CD8-positive, alpha-beta memory T cell (primary cell): ENCODE measurements around the gene ZC3H12A. TPM values are rescaled to one million over a fixed set of nuclear protein-coding genes. Genes with fewer than 3 reads are reported as not detected.

Source experiments
- CTCF ChIA-PET: fragments of 350-600 bp; sonication (Branson Sonifier 250); formaldehyde crosslinking; loops from one replicate; lab custom pipeline; 2021; ENCODE audit warnings: antibody characterized with exemption; lab: Charles Lee
- POLR2A ChIA-PET: fragments of 350-600 bp; sonication (Branson Sonifier 250); formaldehyde crosslinking; loops from one replicate; lab custom pipeline; 2021; ENCODE audit warnings: antibody characterized with exemption; lab: Charles Lee
- DNase-seq, 5 donors: peaks; one replicate each; pipeline versions ENCODE4 v3.0.0 to v3.0.0-alpha.2; 2020 to 2022; ENCODE audit warnings: mixed read lengths in 1 of 5
- H3K27ac ChIP-seq: one replicate; pipeline ENCODE4 v1.7.0; 2013; ENCODE audit warnings: low read depth, mild to moderate bottlenecking, low read length, moderate library complexity
- H3K27me3 ChIP-seq: 2 replicates; pipeline ENCODE4 v1.7.0; 2013; ENCODE audit warnings: low read length, mild to moderate bottlenecking; ENCODE audit not compliant: insufficient read depth, poor library complexity, severe bottlenecking
- H3K36me3 ChIP-seq: 2 replicates; pipeline ENCODE4 v1.7.0; 2013; ENCODE audit warnings: mild to moderate bottlenecking, low read length, moderate library complexity; ENCODE audit not compliant: insufficient read depth
- H3K4me1 ChIP-seq: 2 replicates; pipeline ENCODE4 v1.7.0; 2013; ENCODE audit warnings: mild to moderate bottlenecking, low read length, moderate library complexity; ENCODE audit not compliant: insufficient read depth
- H3K4me3 ChIP-seq: 2 replicates; pipeline ENCODE4 v1.7.0; 2013; ENCODE audit warnings: mild to moderate bottlenecking, low read length
- H3K9me3 ChIP-seq: 2 replicates; pipeline ENCODE4 v1.7.0; 2013; ENCODE audit warnings: mild to moderate bottlenecking, low read length
- H3K27ac Mint-ChIP-seq, 8 donors: one replicate each; pipeline ENCODE4 v1.8.0; 2020 to 2021; ENCODE audit warnings: mixed read lengths in 8 of 8, mild to moderate bottlenecking in 6 of 8, inconsistent platforms in 3 of 8, moderate library complexity in 3 of 8
- H3K27me3 Mint-ChIP-seq, 2 donors: one replicate each; pipeline ENCODE4 v1.8.0; 2020 to 2021; ENCODE audit warnings: mixed read lengths in 2 of 2, mild to moderate bottlenecking in 1 of 2, moderate library complexity in 1 of 2
- H3K36me3 Mint-ChIP-seq, 3 donors: one replicate each; pipeline ENCODE4 v1.8.0; 2020 to 2021; ENCODE audit warnings: mixed read lengths in 3 of 3, inconsistent platforms in 1 of 3, mild to moderate bottlenecking in 1 of 3
- H3K4me1 Mint-ChIP-seq, 3 donors: one replicate each; pipeline ENCODE4 v1.8.0; 2020 to 2021; ENCODE audit warnings: mixed read lengths in 3 of 3, inconsistent platforms in 1 of 3, mild to moderate bottlenecking in 1 of 3
- H3K4me3 Mint-ChIP-seq, 7 donors: one replicate each; pipeline ENCODE4 v1.8.0; 2020 to 2021; ENCODE audit warnings: mixed read lengths in 7 of 7, mild to moderate bottlenecking in 6 of 7, moderate library complexity in 4 of 7, inconsistent platforms in 2 of 7
- H3K9me3 Mint-ChIP-seq, 5 donors: one replicate each; pipeline ENCODE4 v1.8.0; 2020 to 2022; ENCODE audit warnings: mixed read lengths in 5 of 5, mild to moderate bottlenecking in 3 of 5, moderate library complexity in 2 of 5, inconsistent platforms in 1 of 5
- polyA plus RNA-seq: library from polyadenylated mRNA; unstranded; fragments of 300-500 nt; fragmentation: Illumina TruSeq; gene quantifications from one replicate; pipeline ENCODE4 v1.2.3, GENCODE V29; 2021
- total RNA-seq, 2 experiments: library from RNA; stranded (reverse); gene quantifications; one replicate each; pipeline ENCODE4 v1.2.3, GENCODE V29; 2021

ZC3H12A gene
- total and polyA plus RNA-seq, 3 experiments from 2014 or later = 11.6 to 33.8 (median 32.7) TPM

GRCh38 chr1:37484325-37485051, 10.1 kb downstream of the ZC3H12A start:
- no peak for DNase-seq
- Mint-ChIP-seq H3K4me1 (peaks cover 21 to 55% (median 29%) of the 10 kb centered on the region in 3 donors), H3K27me3 (no peaks in the 10 kb centered on the region), H3K4me3 (peak overlapping the region in 1 of 7 donors; percentile 45), H3K9me3 (no peaks in the 10 kb centered on the region), H3K36me3 (peaks cover 4 to 71% (median 7%) of the 10 kb centered on the region in 3 donors), H3K27ac (peak overlapping the region in 7 of 8 donors; percentile 12 to 89 (median 61))
- ChIA-PET CTCF (interaction anchor here (1.2 to 9.1 kb wide), 5 partner anchors 9 to 35 kb away, joined by 3 to 246 read pairs (median 37); partner anchors contain the start of gene ZC3H12A), POLR2A (interaction anchor here (0.7 to 4.5 kb wide), 3 partner anchors 10 to 905 kb away, joined by 5 to 45 read pairs (median 5); partner anchors contain the start of genes C1orf122, YRDC and ZC3H12A)
- Histone ChIP-seq H3K4me1 (peaks cover 29% of the 10 kb centered on the region), H3K27ac (no peak overlapping the region), H3K27me3 (no peaks in the 10 kb centered on the region), H3K4me3 (no peak overlapping the region), H3K36me3 (peaks cover 33% of the 10 kb centered on the region), H3K9me3 (no peaks in the 10 kb centered on the region)

GRCh38 chr1:37485902-37486679, 11.7 kb downstream of the ZC3H12A start:
- Histone ChIP-seq H3K9me3 (no peaks in the 10 kb centered on the region), H3K27ac (no peak overlapping the region), H3K36me3 (peaks cover 19% of the 10 kb centered on the region), H3K4me1 (peaks cover 14% of the 10 kb centered on the region), H3K27me3 (no peaks in the 10 kb centered on the region), H3K4me3 (no peak overlapping the region)
- Mint-ChIP-seq H3K4me3 (peak overlapping the region in 1 of 7 donors; percentile 42), H3K36me3 (peaks cover 5 to 66% (median 8%) of the 10 kb centered on the region in 3 donors), H3K4me1 (peaks cover 12 to 39% (median 19%) of the 10 kb centered on the region in 3 donors), H3K9me3 (no peaks in the 10 kb centered on the region), H3K27me3 (no peaks in the 10 kb centered on the region), H3K27ac (peak overlapping the region; percentile 23 to 95 (median 78))
- POLR2A ChIA-PET = interaction anchor here (1.3 to 4.5 kb wide), 4 partner anchors 8 to 322 kb away, joined by 5 to 45 read pairs (median 16); partner anchors contain the start of genes C1orf122, MEAF6, YRDC and ZC3H12A
- CTCF ChIA-PET = interaction anchor here (1.2 to 9.1 kb wide), 13 partner anchors 10 to 204 kb away, joined by 3 to 246 read pairs (median 14); partner anchors contain the start of genes MEAF6 and ZC3H12A
- no peak for DNase-seq

- no peaks in the 10 kb centered on the region for H3K9me3 Mint-ChIP-seq
- H3K27ac Mint-ChIP-seq = peak overlapping the region; percentile 59 to 95 (median 77)
- Histone ChIP-seq H3K27me3 (no peaks in the 10 kb centered on the region), H3K27ac (no peak overlapping the region), H3K36me3 (peaks cover 10% of the 10 kb centered on the region), H3K4me1 (peaks cover 8% of the 10 kb centered on the region), H3K4me3 (no peak overlapping the region), H3K9me3 (no peaks in the 10 kb centered on the region)
- peak; percentile 69 to 83 (median 74) for DNase-seq
- H3K4me3 Mint-ChIP-seq = no peak overlapping the region
- ChIA-PET CTCF (interaction anchor here (0.7 to 9.1 kb wide), 20 partner anchors 10 to 205 kb away, joined by 3 to 246 read pairs (median 8); partner anchors contain the start of genes CDCA8, MEAF6 and ZC3H12A), POLR2A (interaction anchor here (0.5 to 4.5 kb wide), 4 partner anchors 9 to 28 kb away, joined by 3 to 45 read pairs (median 16); partner anchors contain the start of genes MEAF6 and ZC3H12A)
- peaks cover 5 to 62% (median 6%) of the 10 kb centered on the region in 3 donors for H3K36me3 Mint-ChIP-seq
- H3K4me1 Mint-ChIP-seq = peaks cover 12 to 31% (median 15%) of the 10 kb centered on the region in 3 donors
- H3K27me3 Mint-ChIP-seq = no peaks in the 10 kb centered on the region
These were observed 12.6 kb downstream of the ZC3H12A start for GRCh38 chr1:37486680-37487618.

- Mint-ChIP-seq H3K4me1 (peaks cover 12 to 24% (median 13%) of the 10 kb centered on the region in 3 donors), H3K36me3 (peaks cover 2 to 61% (median 4%) of the 10 kb centered on the region in 3 donors), H3K27ac (peak overlapping the region; percentile 59 to 89 (median 77)), H3K4me3 (no peak overlapping the region), H3K27me3 (no peaks in the 10 kb centered on the region), H3K9me3 (no peaks in the 10 kb centered on the region)
- CTCF ChIA-PET = interaction anchor here (0.9 to 9.1 kb wide), 17 partner anchors 9 to 205 kb away, joined by 3 to 246 read pairs (median 10); partner anchors contain the start of genes CDCA8, MEAF6 and ZC3H12A
- Histone ChIP-seq H3K9me3 (no peaks in the 10 kb centered on the region), H3K27me3 (no peaks in the 10 kb centered on the region), H3K4me1 (peaks cover 8% of the 10 kb centered on the region), H3K27ac (no peak overlapping the region), H3K36me3 (peaks cover 5% of the 10 kb centered on the region), H3K4me3 (no peak overlapping the region)
- POLR2A ChIA-PET = interaction anchor here (2.3 to 4.5 kb wide), 3 partner anchors 9 to 27 kb away, joined by 6 to 45 read pairs (median 26); partner anchors contain the start of genes MEAF6 and ZC3H12A
- DNase-seq = no peak
These were observed 13.2 kb downstream of the ZC3H12A start for GRCh38 chr1:37487619-37487984.

GRCh38 chr1:37493336-37494098, 19.1 kb downstream of the ZC3H12A start:
- Histone ChIP-seq H3K9me3 (no peaks in the 10 kb centered on the region), H3K36me3 (peaks cover 13% of the 10 kb centered on the region), H3K4me3 (no peak overlapping the region), H3K4me1 (no peaks in the 10 kb centered on the region), H3K27me3 (no peaks in the 10 kb centered on the region), H3K27ac (no peak overlapping the region)
- Mint-ChIP-seq H3K4me3 (no peak overlapping the region), H3K27ac (peak overlapping the region in 4 of 8 donors; percentile 25 to 82 (median 51)), H3K9me3 (no peaks in the 10 kb centered on the region), H3K4me1 (peaks cover 9 to 18% (median 14%) of the 10 kb centered on the region in 3 donors), H3K27me3 (no peaks in the 10 kb centered on the region), H3K36me3 (peaks cover 8 to 68% (median 19%) of the 10 kb centered on the region in 3 donors)
- ChIA-PET POLR2A (no interaction called here), CTCF (interaction anchor here (2.5 kb wide), 1 partner anchor 39 kb away, joined by 12 read pairs; no protein-coding TSS in a partner anchor)
- DNase-seq = no peak

- DNase-seq = no peak
- Mint-ChIP-seq H3K27ac (peak overlapping the region in 4 of 8 donors; percentile 5 to 45 (median 36)), H3K36me3 (peaks cover 8 to 75% (median 18%) of the 10 kb centered on the region in 3 donors), H3K9me3 (no peaks in the 10 kb centered on the region), H3K4me3 (no peak overlapping the region), H3K27me3 (no peaks in the 10 kb centered on the region), H3K4me1 (peaks cover 11 to 28% (median 19%) of the 10 kb centered on the region in 3 donors)
- CTCF ChIA-PET = interaction anchor here (1.0 to 3.8 kb wide), 6 partner anchors 9 to 61 kb away, joined by 3 to 37 read pairs (median 5); partner anchors contain the start of genes MEAF6 and SNIP1
- no peaks in the 10 kb centered on the region for H3K4me1 ChIP-seq
- POLR2A ChIA-PET = no interaction called here
- H3K27ac ChIP-seq = no peak overlapping the region
- no peaks in the 10 kb centered on the region for H3K9me3 ChIP-seq
- H3K27me3 ChIP-seq = no peaks in the 10 kb centered on the region
- peaks cover 21% of the 10 kb centered on the region for H3K36me3 ChIP-seq
- no peak overlapping the region for H3K4me3 ChIP-seq
These were observed 21.5 kb downstream of the ZC3H12A start for GRCh38 chr1:37495875-37496274.
